ENCODE data around the gene LIN37. TPM values are rescaled to one million over a fixed set of nuclear protein-coding genes. Genes with fewer than 3 reads are reported as not detected.

Gene LIN37
- total RNA-seq, 1 experiment from 2014 or later, result 6.4 TPM

DNA sequence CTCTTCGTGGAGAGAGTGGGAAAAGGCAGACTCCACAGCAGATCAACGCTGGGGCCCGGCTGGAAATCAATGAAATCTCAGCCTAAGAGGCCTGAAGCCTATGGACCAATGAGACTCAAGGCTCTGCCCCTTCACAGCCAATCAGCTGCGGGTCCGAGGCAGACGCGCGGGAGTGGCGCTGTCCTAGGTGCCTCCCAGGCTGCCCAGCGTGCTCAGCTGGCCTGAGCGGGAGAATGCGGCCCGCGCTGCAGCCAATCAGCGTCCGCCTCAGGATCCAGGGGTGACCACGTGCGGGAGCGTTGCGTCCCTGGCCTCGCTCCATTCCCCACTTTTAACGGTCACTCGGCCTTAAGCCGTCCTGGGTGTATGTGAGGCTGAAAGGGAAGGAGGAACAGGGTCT, 44.2 kb upstream of the LIN37 start, which contains the start of gene ZBTB32 (continued):
- TF ChIP-seq, protein P1, sequence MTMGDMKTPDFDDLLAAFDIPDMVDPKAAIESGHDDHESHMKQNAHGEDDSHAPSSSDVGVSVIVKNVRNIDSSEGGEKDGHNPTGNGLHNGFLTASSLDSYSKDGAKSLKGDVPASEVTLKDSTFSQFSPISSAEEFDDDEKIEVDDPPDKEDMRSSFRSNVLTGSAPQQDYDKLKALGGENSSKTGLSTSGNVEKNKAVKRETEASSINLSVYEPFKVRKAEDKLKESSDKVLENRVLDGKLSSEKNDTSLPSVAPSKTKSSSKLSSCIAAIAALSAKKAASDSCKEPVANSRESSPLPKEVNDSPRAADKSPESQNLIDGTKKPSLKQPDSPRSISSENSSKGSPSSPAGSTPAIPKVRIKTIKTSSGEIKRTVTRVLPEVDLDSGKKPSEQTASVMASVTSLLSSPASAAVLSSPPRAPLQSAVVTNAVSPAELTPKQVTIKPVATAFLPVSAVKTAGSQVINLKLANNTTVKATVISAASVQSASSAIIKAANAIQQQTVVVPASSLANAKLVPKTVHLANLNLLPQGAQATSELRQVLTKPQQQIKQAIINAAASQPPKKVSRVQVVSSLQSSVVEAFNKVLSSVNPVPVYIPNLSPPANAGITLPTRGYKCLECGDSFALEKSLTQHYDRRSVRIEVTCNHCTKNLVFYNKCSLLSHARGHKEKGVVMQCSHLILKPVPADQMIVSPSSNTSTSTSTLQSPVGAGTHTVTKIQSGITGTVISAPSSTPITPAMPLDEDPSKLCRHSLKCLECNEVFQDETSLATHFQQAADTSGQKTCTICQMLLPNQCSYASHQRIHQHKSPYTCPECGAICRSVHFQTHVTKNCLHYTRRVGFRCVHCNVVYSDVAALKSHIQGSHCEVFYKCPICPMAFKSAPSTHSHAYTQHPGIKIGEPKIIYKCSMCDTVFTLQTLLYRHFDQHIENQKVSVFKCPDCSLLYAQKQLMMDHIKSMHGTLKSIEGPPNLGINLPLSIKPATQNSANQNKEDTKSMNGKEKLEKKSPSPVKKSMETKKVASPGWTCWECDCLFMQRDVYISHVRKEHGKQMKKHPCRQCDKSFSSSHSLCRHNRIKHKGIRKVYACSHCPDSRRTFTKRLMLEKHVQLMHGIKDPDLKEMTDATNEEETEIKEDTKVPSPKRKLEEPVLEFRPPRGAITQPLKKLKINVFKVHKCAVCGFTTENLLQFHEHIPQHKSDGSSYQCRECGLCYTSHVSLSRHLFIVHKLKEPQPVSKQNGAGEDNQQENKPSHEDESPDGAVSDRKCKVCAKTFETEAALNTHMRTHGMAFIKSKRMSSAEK (CRISPR knock-in tag; IDR thresholded peaks at IDR 0.05; ENCODE audit: borderline replicate concordance), result no peak
- TF ChIP-seq ZBTB21 (CRISPR knock-in tag; IDR thresholded peaks at IDR 0.05; ENCODE audit: borderline replicate concordance) (peak; percentile 90), ATF1 (CRISPR knock-in tag; IDR thresholded peaks at IDR 0.05) (peak; percentile 88; the same call in 1 of the 2 replicates), FOXK1 (CRISPR knock-in tag; IDR thresholded peaks at IDR 0.05) (peak; percentile 94), ZNF263 (CRISPR knock-in tag; IDR thresholded peaks at IDR 0.05; ENCODE audit: low read depth) (peak; percentile 36; the same call in 1 of the 2 replicates), ZNF138 (CRISPR knock-in tag; conservative IDR thresholded peaks at IDR 0.05) (peak; percentile 86), SP1 (CRISPR knock-in tag; conservative IDR thresholded peaks at IDR 0.05) (peak; percentile 74), TP53 (CRISPR knock-in tag; IDR thresholded peaks at IDR 0.05) (peak; percentile 89; the same call in 1 of the 2 replicates), NR1H2 (CRISPR knock-in tag; IDR thresholded peaks at IDR 0.05) (peak; percentile 86; the same call in 1 of the 2 replicates), CREM (CRISPR knock-in tag; IDR thresholded peaks at IDR 0.05) (peak; percentile 61; the same call in 1 of the 2 replicates), ZNF232 (CRISPR knock-in tag; IDR thresholded peaks at IDR 0.05) (peak; percentile 88; the same call in 1 of the 2 replicates), TEAD1 (CRISPR knock-in tag; IDR thresholded peaks at IDR 0.05) (peak; percentile 98), SOX15 (CRISPR knock-in tag; IDR thresholded peaks at IDR 0.05) (no peak), MYBL2 (CRISPR knock-in tag; IDR thresholded peaks at IDR 0.05) (peak; percentile 88), GRHL2 (CRISPR knock-in tag; IDR thresholded peaks at IDR 0.05; ENCODE audit: insufficient replicate concordance, severe bottlenecking) (no peak), NFYB (CRISPR knock-in tag; conservative IDR thresholded peaks at IDR 0.05; ENCODE audit: low read depth) (peak; percentile 90), JUN (CRISPR knock-in tag; IDR thresholded peaks at IDR 0.05) (peak; percentile 97), GTF2I (CRISPR knock-in tag; conservative IDR thresholded peaks at IDR 0.05) (no peak), HMGA2 (CRISPR knock-in tag; IDR thresholded peaks at IDR 0.05) (no peak), GABPB1 (CRISPR knock-in tag; IDR thresholded peaks at IDR 0.05) (no peak)
- TF ChIP-seq, protein P2, sequence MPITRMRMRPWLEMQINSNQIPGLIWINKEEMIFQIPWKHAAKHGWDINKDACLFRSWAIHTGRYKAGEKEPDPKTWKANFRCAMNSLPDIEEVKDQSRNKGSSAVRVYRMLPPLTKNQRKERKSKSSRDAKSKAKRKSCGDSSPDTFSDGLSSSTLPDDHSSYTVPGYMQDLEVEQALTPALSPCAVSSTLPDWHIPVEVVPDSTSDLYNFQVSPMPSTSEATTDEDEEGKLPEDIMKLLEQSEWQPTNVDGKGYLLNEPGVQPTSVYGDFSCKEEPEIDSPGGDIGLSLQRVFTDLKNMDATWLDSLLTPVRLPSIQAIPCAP (CRISPR knock-in tag; IDR thresholded peaks at IDR 0.05), result peak; percentile 83; the same call in 1 of the 2 replicates
- TF ChIP-seq, protein P3, sequence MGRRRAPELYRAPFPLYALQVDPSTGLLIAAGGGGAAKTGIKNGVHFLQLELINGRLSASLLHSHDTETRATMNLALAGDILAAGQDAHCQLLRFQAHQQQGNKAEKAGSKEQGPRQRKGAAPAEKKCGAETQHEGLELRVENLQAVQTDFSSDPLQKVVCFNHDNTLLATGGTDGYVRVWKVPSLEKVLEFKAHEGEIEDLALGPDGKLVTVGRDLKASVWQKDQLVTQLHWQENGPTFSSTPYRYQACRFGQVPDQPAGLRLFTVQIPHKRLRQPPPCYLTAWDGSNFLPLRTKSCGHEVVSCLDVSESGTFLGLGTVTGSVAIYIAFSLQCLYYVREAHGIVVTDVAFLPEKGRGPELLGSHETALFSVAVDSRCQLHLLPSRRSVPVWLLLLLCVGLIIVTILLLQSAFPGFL (CRISPR knock-in tag; IDR thresholded peaks at IDR 0.05; ENCODE audit: borderline replicate concordance), result peak; percentile 29; the same call in 1 of the 2 replicates
- TF ChIP-seq, protein P4, sequence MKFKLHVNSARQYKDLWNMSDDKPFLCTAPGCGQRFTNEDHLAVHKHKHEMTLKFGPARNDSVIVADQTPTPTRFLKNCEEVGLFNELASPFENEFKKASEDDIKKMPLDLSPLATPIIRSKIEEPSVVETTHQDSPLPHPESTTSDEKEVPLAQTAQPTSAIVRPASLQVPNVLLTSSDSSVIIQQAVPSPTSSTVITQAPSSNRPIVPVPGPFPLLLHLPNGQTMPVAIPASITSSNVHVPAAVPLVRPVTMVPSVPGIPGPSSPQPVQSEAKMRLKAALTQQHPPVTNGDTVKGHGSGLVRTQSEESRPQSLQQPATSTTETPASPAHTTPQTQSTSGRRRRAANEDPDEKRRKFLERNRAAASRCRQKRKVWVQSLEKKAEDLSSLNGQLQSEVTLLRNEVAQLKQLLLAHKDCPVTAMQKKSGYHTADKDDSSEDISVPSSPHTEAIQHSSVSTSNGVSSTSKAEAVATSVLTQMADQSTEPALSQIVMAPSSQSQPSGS (CRISPR knock-in tag; IDR thresholded peaks at IDR 0.05; ENCODE audit: borderline replicate concordance, low read depth), result peak; percentile 90; the same call in 1 of the 2 replicates
- TF ChIP-seq, protein P5, sequence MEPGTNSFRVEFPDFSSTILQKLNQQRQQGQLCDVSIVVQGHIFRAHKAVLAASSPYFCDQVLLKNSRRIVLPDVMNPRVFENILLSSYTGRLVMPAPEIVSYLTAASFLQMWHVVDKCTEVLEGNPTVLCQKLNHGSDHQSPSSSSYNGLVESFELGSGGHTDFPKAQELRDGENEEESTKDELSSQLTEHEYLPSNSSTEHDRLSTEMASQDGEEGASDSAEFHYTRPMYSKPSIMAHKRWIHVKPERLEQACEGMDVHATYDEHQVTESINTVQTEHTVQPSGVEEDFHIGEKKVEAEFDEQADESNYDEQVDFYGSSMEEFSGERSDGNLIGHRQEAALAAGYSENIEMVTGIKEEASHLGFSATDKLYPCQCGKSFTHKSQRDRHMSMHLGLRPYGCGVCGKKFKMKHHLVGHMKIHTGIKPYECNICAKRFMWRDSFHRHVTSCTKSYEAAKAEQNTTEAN (CRISPR knock-in tag; IDR thresholded peaks at IDR 0.05), result peak; percentile 94
- TF ChIP-seq, protein P6, sequence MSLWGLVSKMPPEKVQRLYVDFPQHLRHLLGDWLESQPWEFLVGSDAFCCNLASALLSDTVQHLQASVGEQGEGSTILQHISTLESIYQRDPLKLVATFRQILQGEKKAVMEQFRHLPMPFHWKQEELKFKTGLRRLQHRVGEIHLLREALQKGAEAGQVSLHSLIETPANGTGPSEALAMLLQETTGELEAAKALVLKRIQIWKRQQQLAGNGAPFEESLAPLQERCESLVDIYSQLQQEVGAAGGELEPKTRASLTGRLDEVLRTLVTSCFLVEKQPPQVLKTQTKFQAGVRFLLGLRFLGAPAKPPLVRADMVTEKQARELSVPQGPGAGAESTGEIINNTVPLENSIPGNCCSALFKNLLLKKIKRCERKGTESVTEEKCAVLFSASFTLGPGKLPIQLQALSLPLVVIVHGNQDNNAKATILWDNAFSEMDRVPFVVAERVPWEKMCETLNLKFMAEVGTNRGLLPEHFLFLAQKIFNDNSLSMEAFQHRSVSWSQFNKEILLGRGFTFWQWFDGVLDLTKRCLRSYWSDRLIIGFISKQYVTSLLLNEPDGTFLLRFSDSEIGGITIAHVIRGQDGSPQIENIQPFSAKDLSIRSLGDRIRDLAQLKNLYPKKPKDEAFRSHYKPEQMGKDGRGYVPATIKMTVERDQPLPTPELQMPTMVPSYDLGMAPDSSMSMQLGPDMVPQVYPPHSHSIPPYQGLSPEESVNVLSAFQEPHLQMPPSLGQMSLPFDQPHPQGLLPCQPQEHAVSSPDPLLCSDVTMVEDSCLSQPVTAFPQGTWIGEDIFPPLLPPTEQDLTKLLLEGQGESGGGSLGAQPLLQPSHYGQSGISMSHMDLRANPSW (CRISPR knock-in tag; conservative IDR thresholded peaks at IDR 0.05; ENCODE audit: low read depth), result no peak
- TF ChIP-seq, protein P7, sequence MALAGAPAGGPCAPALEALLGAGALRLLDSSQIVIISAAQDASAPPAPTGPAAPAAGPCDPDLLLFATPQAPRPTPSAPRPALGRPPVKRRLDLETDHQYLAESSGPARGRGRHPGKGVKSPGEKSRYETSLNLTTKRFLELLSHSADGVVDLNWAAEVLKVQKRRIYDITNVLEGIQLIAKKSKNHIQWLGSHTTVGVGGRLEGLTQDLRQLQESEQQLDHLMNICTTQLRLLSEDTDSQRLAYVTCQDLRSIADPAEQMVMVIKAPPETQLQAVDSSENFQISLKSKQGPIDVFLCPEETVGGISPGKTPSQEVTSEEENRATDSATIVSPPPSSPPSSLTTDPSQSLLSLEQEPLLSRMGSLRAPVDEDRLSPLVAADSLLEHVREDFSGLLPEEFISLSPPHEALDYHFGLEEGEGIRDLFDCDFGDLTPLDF (CRISPR knock-in tag; IDR thresholded peaks at IDR 0.05), result peak; percentile 92
- TF ChIP-seq, protein P8, sequence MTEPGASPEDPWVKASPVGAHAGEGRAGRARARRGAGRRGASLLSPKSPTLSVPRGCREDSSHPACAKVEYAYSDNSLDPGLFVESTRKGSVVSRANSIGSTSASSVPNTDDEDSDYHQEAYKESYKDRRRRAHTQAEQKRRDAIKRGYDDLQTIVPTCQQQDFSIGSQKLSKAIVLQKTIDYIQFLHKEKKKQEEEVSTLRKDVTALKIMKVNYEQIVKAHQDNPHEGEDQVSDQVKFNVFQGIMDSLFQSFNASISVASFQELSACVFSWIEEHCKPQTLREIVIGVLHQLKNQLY (CRISPR knock-in tag; IDR thresholded peaks at IDR 0.05), result no peak
